Measurements from ENCODE around the gene CCBE1.

CCBE1 gene

GRCh38 chr18:59712311-59712710, 15.1 kb upstream of the CCBE1 start:
- POLR2A ChIA-PET = no interaction called here
- no peak for DNase-seq (ENCODE audit: extremely low spot score)
- CTCF ChIA-PET = no interaction called here
- TF ChIP-seq FOXM1 (IDR thresholded peaks at IDR 0.05; ENCODE audit: borderline replicate concordance) (no peak), ELF4 (IDR thresholded peaks at IDR 0.05) (no peak), SP1 (IDR thresholded peaks at IDR 0.05) (no peak), ZNF384 (IDR thresholded peaks at IDR 0.05) (no peak), PKNOX1 (IDR thresholded peaks at IDR 0.05) (no peak), CTBP1 (IDR thresholded peaks at IDR 0.05; ENCODE audit: borderline replicate concordance) (no peak), SUZ12 (IDR thresholded peaks at IDR 0.05) (no peak)

- no peak for DNase-seq (ENCODE audit: extremely low spot score)
- CTCF ChIA-PET = interaction anchor here (1.6 kb wide), 1 partner anchor 12 kb away, joined by 6 read pairs; the partner anchor contains the start of gene CCBE1
- no peak for TF ChIP-seq LEF1 (IDR thresholded peaks at IDR 0.05; ENCODE audit: borderline replicate concordance)
- TF ChIP-seq BHLHE40 (IDR thresholded peaks at IDR 0.05; ENCODE audit: borderline replicate concordance) = no peak
- no peak for TF ChIP-seq PKNOX1 (IDR thresholded peaks at IDR 0.05)
- no peak for TF ChIP-seq SP1 (IDR thresholded peaks at IDR 0.05)
- TF ChIP-seq SUZ12 (IDR thresholded peaks at IDR 0.05) = no peak
- no peak for TF ChIP-seq L3MBTL2 (conservative IDR thresholded peaks at IDR 0.05)
- no peak for TF ChIP-seq NFRKB (IDR thresholded peaks at IDR 0.05)
- TF ChIP-seq ZNF384 (IDR thresholded peaks at IDR 0.05) = no peak
- no peak for TF ChIP-seq ELF4 (IDR thresholded peaks at IDR 0.05)
- no peak for TF ChIP-seq FOXA1 (IDR thresholded peaks at IDR 0.05)
- no peak for TF ChIP-seq CTBP1 (IDR thresholded peaks at IDR 0.05; ENCODE audit: borderline replicate concordance)
- TF ChIP-seq FOXK2 (IDR thresholded peaks at IDR 0.05) = no peak
- TF ChIP-seq HDGF (IDR thresholded peaks at IDR 0.05; ENCODE audit: borderline replicate concordance) = no peak
- TF ChIP-seq FOXM1 (IDR thresholded peaks at IDR 0.05; ENCODE audit: borderline replicate concordance) = no peak
- POLR2A ChIA-PET = no interaction called here
Observed at GRCh38 chr18:59708988-59709387, 11.8 kb upstream of the CCBE1 start.

GRCh38 chr18:59707306-59707705, 10.1 kb upstream of the CCBE1 start:
- DNase-seq (ENCODE audit: extremely low spot score) = no peak
- TF ChIP-seq TARDBP (IDR thresholded peaks at IDR 0.05) (no peak), FOXK2 (IDR thresholded peaks at IDR 0.05) (no peak), SP1 (IDR thresholded peaks at IDR 0.05) (no peak), CTBP1 (IDR thresholded peaks at IDR 0.05; ENCODE audit: borderline replicate concordance) (no peak)
- ChIA-PET CTCF (interaction anchor here (0.8 to 1.7 kb wide), 2 partner anchors 10 to 766 kb away, joined by 3 to 8 read pairs; partner anchors contain the start of gene CCBE1), POLR2A (no interaction called here)

GRCh38 chr18:59706499-59706898, 9.3 kb upstream of the CCBE1 start:
- POLR2A ChIA-PET = no interaction called here
- TF ChIP-seq FOXM1 (IDR thresholded peaks at IDR 0.05; ENCODE audit: borderline replicate concordance) = no peak
- no peak for TF ChIP-seq NFRKB (IDR thresholded peaks at IDR 0.05)
- no peak for TF ChIP-seq CTBP1 (IDR thresholded peaks at IDR 0.05; ENCODE audit: borderline replicate concordance)
- no peak for TF ChIP-seq PKNOX1 (IDR thresholded peaks at IDR 0.05)
- CTCF ChIA-PET = interaction anchor here (1.7 kb wide), 1 partner anchor 9 kb away, joined by 8 read pairs; the partner anchor contains the start of gene CCBE1
- DNase-seq (ENCODE audit: extremely low spot score) = no peak

GRCh38 chr18:59705145-59705544, 7.9 kb upstream of the CCBE1 start:
- ChIA-PET POLR2A (no interaction called here), CTCF (no interaction called here)
- TF ChIP-seq FOXK2 (IDR thresholded peaks at IDR 0.05) (no peak), HDGF (IDR thresholded peaks at IDR 0.05; ENCODE audit: borderline replicate concordance) (no peak), FOXM1 (IDR thresholded peaks at IDR 0.05; ENCODE audit: borderline replicate concordance) (no peak), SUZ12 (IDR thresholded peaks at IDR 0.05) (no peak), ELF4 (IDR thresholded peaks at IDR 0.05) (no peak), BHLHE40 (IDR thresholded peaks at IDR 0.05; ENCODE audit: borderline replicate concordance) (no peak), ZNF384 (IDR thresholded peaks at IDR 0.05) (no peak), CTBP1 (IDR thresholded peaks at IDR 0.05; ENCODE audit: borderline replicate concordance) (no peak), LEF1 (IDR thresholded peaks at IDR 0.05; ENCODE audit: borderline replicate concordance) (no peak), SP1 (IDR thresholded peaks at IDR 0.05) (no peak), NFRKB (IDR thresholded peaks at IDR 0.05) (no peak), ARNT (IDR thresholded peaks at IDR 0.05) (no peak), TARDBP (IDR thresholded peaks at IDR 0.05) (no peak), FOXA1 (IDR thresholded peaks at IDR 0.05) (no peak)
- no peak for DNase-seq (ENCODE audit: extremely low spot score)

GRCh38 chr18:59704146-59704545, 6.9 kb upstream of the CCBE1 start:
- TF ChIP-seq NFRKB (IDR thresholded peaks at IDR 0.05) = no peak
- TF ChIP-seq FOXA1 (IDR thresholded peaks at IDR 0.05) = no peak
- TF ChIP-seq L3MBTL2 (conservative IDR thresholded peaks at IDR 0.05) = no peak
- TF ChIP-seq SUZ12 (IDR thresholded peaks at IDR 0.05) = no peak
- no peak for TF ChIP-seq LEF1 (IDR thresholded peaks at IDR 0.05; ENCODE audit: borderline replicate concordance)
- TF ChIP-seq FOXM1 (IDR thresholded peaks at IDR 0.05; ENCODE audit: borderline replicate concordance) = no peak
- TF ChIP-seq BHLHE40 (IDR thresholded peaks at IDR 0.05; ENCODE audit: borderline replicate concordance) = no peak
- TF ChIP-seq HDGF (IDR thresholded peaks at IDR 0.05; ENCODE audit: borderline replicate concordance) = no peak
- no peak for TF ChIP-seq SP1 (IDR thresholded peaks at IDR 0.05)
- TF ChIP-seq ZNF384 (IDR thresholded peaks at IDR 0.05) = no peak
- TF ChIP-seq FOXK2 (IDR thresholded peaks at IDR 0.05) = no peak
- no peak for TF ChIP-seq PKNOX1 (IDR thresholded peaks at IDR 0.05)
- no peak for TF ChIP-seq CTBP1 (IDR thresholded peaks at IDR 0.05; ENCODE audit: borderline replicate concordance)
- TF ChIP-seq ELF4 (IDR thresholded peaks at IDR 0.05) = no peak
- no peak for TF ChIP-seq ARNT (IDR thresholded peaks at IDR 0.05)
- TF ChIP-seq TARDBP (IDR thresholded peaks at IDR 0.05) = no peak
- CTCF ChIA-PET = no interaction called here
- POLR2A ChIA-PET = no interaction called here
- no peak for DNase-seq (ENCODE audit: extremely low spot score)

Measured in HEK293T (cell line).